CD4-positive, alpha-beta T cell (primary cell): ENCODE measurements around the gene TMEM108. TPM values are rescaled to one million over a fixed set of nuclear protein-coding genes. Genes with fewer than 3 reads are reported as not detected.

Experiments
- ATAC-seq: fragments of 200-7000 bp; cut with Tn5 transposase; one replicate; pipeline ENCODE4 v1.10.0; 2022; ENCODE audit warnings: mild to moderate bottlenecking; ENCODE audit not compliant: poor library complexity
- CTCF ChIA-PET: fragments of 350-600 bp; sonication (Branson Sonifier 250); formaldehyde crosslinking; loops from one replicate; lab custom pipeline; 2021; ENCODE audit warnings: antibody characterized with exemption, inconsistent platforms; lab: Charles Lee
- POLR2A ChIA-PET: fragments of 350-600 bp; sonication (Branson Sonifier 250); formaldehyde crosslinking; loops from one replicate; lab custom pipeline; 2021; ENCODE audit warnings: antibody characterized with exemption, inconsistent platforms; lab: Charles Lee
- DNase-seq, 14 experiments: peaks; one replicate each; pipeline ENCODE4 v3.0.0-alpha.2; 2013 to 2020; ENCODE audit warnings: mixed read lengths in 2 of 14
- H3K27ac ChIP-seq, 2 donors: one replicate each; pipeline versions ENCODE4 v1.5.1 to v1.7.0; 2013; ENCODE audit warnings: low read length in 2 of 2, low read depth in 1 of 2, mild to moderate bottlenecking in 1 of 2
- H3K27me3 ChIP-seq, 2 experiments: 1 replicate in 1 of 2; 2 replicates in 1 of 2; pipeline versions ENCODE4 v1.6.1 to v1.7.0; 2013; ENCODE audit warnings: low read length in 2 of 2, control low read depth in 1 of 2, mild to moderate bottlenecking in 1 of 2, moderate library complexity in 1 of 2; ENCODE audit not compliant: insufficient read depth in 2 of 2, control insufficient read depth in 1 of 2
- H3K36me3 ChIP-seq: one replicate; pipeline ENCODE4 v1.6.1; 2013; ENCODE audit warnings: low read length, control low read depth; ENCODE audit not compliant: insufficient read depth
- H3K4me1 ChIP-seq: one replicate; pipeline ENCODE4 v1.6.1; 2013; ENCODE audit warnings: low read length, control low read depth; ENCODE audit not compliant: insufficient read depth
- H3K4me3 ChIP-seq: one replicate; pipeline ENCODE4 v1.5.1; 2013; ENCODE audit warnings: mild to moderate bottlenecking, low read length, moderate library complexity
- H3K9me3 ChIP-seq, 2 experiments: 1 replicate in 1 of 2; 2 replicates in 1 of 2; pipeline versions ENCODE4 v1.6.1 to v1.7.0; 2013; ENCODE audit warnings: low read length in 2 of 2, mild to moderate bottlenecking in 2 of 2, control low read depth in 1 of 2, moderate library complexity in 1 of 2; ENCODE audit not compliant: control insufficient read depth in 1 of 2, insufficient read depth in 1 of 2
- H3K27ac Mint-ChIP-seq: one replicate; pipeline ENCODE4 v1.8.0; 2020; ENCODE audit warnings: mixed read lengths
- H3K27me3 Mint-ChIP-seq: one replicate; pipeline ENCODE4 v1.8.0; 2021; ENCODE audit warnings: mixed read lengths
- H3K36me3 Mint-ChIP-seq: one replicate; pipeline ENCODE4 v1.8.0; 2021; ENCODE audit warnings: low read depth, mixed read lengths
- H3K4me1 Mint-ChIP-seq: one replicate; pipeline ENCODE4 v1.8.0; 2021; ENCODE audit warnings: low read depth, mixed read lengths
- H3K4me3 Mint-ChIP-seq: one replicate; pipeline ENCODE4 v1.8.0; 2020; ENCODE audit warnings: mild to moderate bottlenecking, mixed read lengths
- H3K9me3 Mint-ChIP-seq: one replicate; pipeline ENCODE4 v1.8.0; 2020; ENCODE audit warnings: mixed read lengths
- CTCF ChIP-seq: fragments of 200-600 bp; IDR thresholded peaks from one replicate; pipeline ENCODE4 v1.8.0; 2022; ENCODE audit warnings: antibody characterized with exemption, mild to moderate bottlenecking
- intact Hi-C, 2 experiments: fragments of 100-400 bp; cut with DNase I in 1 of 2; cut with micrococcal nuclease in 1 of 2; formaldehyde crosslinking; loops; one replicate each; pipeline versions ENCODE4 v1.15.1 to v1.9.0; 2023 to 2025; cut with DNase I, micrococcal nuclease
- total RNA-seq, 174 experiments: library from RNA in 2 of 174; stranded (reverse) in 2 of 174; gene quantifications; one replicate each; pipeline ENCODE4 v1.2.3 and lab custom pipeline; 2021 to 2026

The TMEM108 gene
- total RNA-seq, 2 experiments from 2014 or later = not detected

GRCh38 chr3:133270631-133271030 lies 232.4 kb downstream of the TMEM108 start:
- peaks cover 40% of the 10 kb centered on the region for H3K27me3 Mint-ChIP-seq
- H3K36me3 Mint-ChIP-seq = no peaks in the 10 kb centered on the region
- H3K27ac ChIP-seq = no peak overlapping the region
- intact Hi-C loops = no loop called here
- H3K36me3 ChIP-seq = no peaks in the 10 kb centered on the region
- TF ChIP-seq CTCF = no peak
- POLR2A ChIA-PET = no interaction called here
- ATAC-seq (no peak), DNase-seq (no peak)
- H3K4me1 ChIP-seq = no peaks in the 10 kb centered on the region
- H3K4me3 ChIP-seq = no peak overlapping the region
- no peaks in the 10 kb centered on the region for H3K4me1 Mint-ChIP-seq
- no peak overlapping the region for H3K27ac Mint-ChIP-seq
- H3K27me3 ChIP-seq = peaks cover 0 to 5% of the 10 kb centered on the region in 2 experiments
- H3K4me3 Mint-ChIP-seq = no peak overlapping the region
- H3K9me3 ChIP-seq = no peaks in the 10 kb centered on the region
- no peaks in the 10 kb centered on the region for H3K9me3 Mint-ChIP-seq
- CTCF ChIA-PET = no interaction called here

GRCh38 chr3:133271042-133271441 lies 232.9 kb downstream of the TMEM108 start:
- Mint-ChIP-seq H3K27me3 (peaks cover 38% of the 10 kb centered on the region), H3K4me1 (no peaks in the 10 kb centered on the region), H3K9me3 (no peaks in the 10 kb centered on the region), H3K27ac (no peak overlapping the region), H3K36me3 (no peaks in the 10 kb centered on the region), H3K4me3 (no peak overlapping the region)
- peaks cover 0 to 5% of the 10 kb centered on the region in 2 experiments for H3K27me3 ChIP-seq
- no peak for DNase-seq
- intact Hi-C loops = no loop called here
- H3K36me3 ChIP-seq = no peaks in the 10 kb centered on the region
- H3K27ac ChIP-seq = no peak overlapping the region
- no peak overlapping the region for H3K4me3 ChIP-seq
- TF ChIP-seq CTCF = no peak
- ChIA-PET CTCF (no interaction called here), POLR2A (no interaction called here)
- no peak for ATAC-seq
- no peaks in the 10 kb centered on the region for H3K9me3 ChIP-seq
- H3K4me1 ChIP-seq = no peaks in the 10 kb centered on the region

- H3K27ac ChIP-seq = no peak overlapping the region
- peaks cover 33% of the 10 kb centered on the region for H3K27me3 Mint-ChIP-seq
- ChIA-PET CTCF (no interaction called here), POLR2A (no interaction called here)
- H3K4me3 Mint-ChIP-seq = no peak overlapping the region
- no peaks in the 10 kb centered on the region for H3K9me3 ChIP-seq
- H3K4me1 Mint-ChIP-seq = no peaks in the 10 kb centered on the region
- H3K4me1 ChIP-seq = no peaks in the 10 kb centered on the region
- intact Hi-C loops = no loop called here
- H3K4me3 ChIP-seq = no peak overlapping the region
- no peaks in the 10 kb centered on the region for H3K36me3 ChIP-seq
- no peak overlapping the region for H3K27ac Mint-ChIP-seq
- no peaks in the 10 kb centered on the region for H3K36me3 Mint-ChIP-seq
- H3K27me3 ChIP-seq = peaks cover 0 to 5% of the 10 kb centered on the region in 2 experiments
- ATAC-seq (no peak), DNase-seq (no peak)
- TF ChIP-seq CTCF = no peak
- no peaks in the 10 kb centered on the region for H3K9me3 Mint-ChIP-seq
Observed at GRCh38 chr3:133271539-133271938, 233.3 kb downstream of the TMEM108 start.
